Urothelium cell line (cell line): ENCODE measurements around the gene CBLN4.

Experiments
- DNase-seq: peaks from one replicate; pipeline ENCODE4 v3.0.0; 2011; ENCODE audit warnings: low spot score, mixed read lengths
- FAIRE-seq: peaks from 2 replicates; lab custom pipeline; 2011; peaks lifted over from hg19 to GRCh38; lab: Jason Lieb, UNC

CBLN4 gene

GRCh38 chr20:55947701-55948100 is 57.6 kb downstream of the CBLN4 start:
- peak; percentile 61 for FAIRE-seq
- DNase-seq: peak; percentile 60
